Stimulated activated CD8-positive, alpha-beta memory T cell treated with anti-CD3 and anti-CD28 coated beads, Interleukin-4, amount 100 ng/mL, for 1 hour (primary cell): ENCODE measurements around the gene ITGA11.

Experiments used
- DNase-seq, 2 donors: peaks; one replicate each; pipeline ENCODE4 v3.0.0-alpha.2; 2020; ENCODE audit warnings: low read depth in 2 of 2, low spot score in 1 of 2

The ITGA11 gene

GRCh38 chr15:68334661-68335124 lies 97.3 kb downstream of the ITGA11 start:
- no peak for DNase-seq

DNA sequence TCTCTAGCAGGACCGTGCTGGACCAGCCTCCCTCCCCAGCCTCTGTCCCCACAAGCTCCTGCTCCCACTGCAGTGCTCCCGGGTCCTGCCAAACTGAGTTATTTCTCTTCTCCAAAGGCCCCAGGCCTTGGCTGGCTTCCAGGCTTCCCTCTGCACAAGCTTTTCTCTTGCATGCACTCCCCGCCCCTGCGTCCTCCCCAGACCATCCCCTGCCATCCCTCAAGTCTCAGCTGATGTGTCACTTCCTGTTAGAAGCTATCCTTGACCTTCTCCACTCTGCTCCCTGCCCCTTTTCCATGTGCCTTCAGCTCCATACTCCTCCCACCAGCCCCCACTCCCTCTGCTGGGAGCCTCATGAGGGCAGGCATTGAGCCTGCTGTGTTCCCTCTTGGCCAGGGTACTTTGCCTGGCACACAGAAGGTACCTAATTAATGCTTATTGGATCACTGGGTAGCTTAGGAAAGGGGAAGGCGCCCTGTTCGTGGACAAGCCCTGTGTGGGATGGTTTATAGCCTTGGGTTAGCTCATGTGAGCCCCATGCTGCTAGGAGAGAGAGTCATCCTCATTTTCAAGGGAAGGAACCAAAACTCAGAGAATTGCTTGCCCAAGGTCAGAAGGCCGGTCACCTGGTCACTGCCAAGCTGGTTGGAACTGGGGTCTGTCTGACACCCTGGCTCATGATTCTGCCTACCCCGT lies 98.0 kb downstream of the ITGA11 start:
- no peak for DNase-seq

- no peak for DNase-seq
Measured at GRCh38 chr15:68332266-68332665, 99.7 kb downstream of the ITGA11 start.

GRCh38 chr15:68330901-68331300 lies 101.1 kb downstream of the ITGA11 start:
- DNase-seq = no peak

DNA sequence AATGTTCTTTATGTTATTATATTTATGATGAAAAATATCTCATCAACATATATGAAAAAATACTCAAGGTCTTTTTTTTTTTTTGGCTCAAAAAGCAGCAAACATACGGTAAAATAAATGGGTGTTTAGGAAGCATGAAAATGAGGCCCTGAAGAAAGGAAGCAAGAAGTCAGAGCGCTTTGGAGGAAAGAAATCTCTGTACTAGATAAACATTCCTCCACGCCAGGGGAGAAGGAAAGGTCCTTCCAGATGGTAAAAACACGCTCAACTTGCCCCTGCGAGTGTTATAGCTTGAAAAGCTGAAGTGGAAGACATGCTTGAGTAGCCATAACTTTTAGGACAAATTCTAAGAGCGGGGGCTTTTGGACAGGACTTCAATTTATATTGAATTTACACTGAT lies 101.5 kb downstream of the ITGA11 start:
- no peak for DNase-seq

DNA sequence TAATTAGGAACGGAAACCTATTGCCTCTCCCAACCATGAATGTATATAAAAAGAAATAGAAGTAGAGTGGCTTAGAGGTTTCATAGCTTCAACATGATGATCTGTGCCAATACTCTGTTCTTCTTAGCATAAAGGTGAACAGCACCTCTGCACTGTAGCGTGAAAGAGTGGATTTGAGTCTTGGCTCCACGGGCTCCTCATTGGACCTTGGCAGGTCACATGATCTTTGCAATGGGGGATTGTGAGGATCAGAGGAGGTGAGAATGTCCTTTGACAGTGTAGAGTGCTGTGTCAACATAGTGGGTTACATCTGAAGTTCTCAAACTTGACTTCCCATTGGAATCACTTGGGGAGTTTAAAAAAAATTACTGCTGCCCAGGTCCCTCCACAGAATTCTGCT lies 103.0 kb downstream of the ITGA11 start:
- DNase-seq = no peak

- DNase-seq = no peak
Measured at GRCh38 chr15:68328443-68328842, 103.5 kb downstream of the ITGA11 start.

DNA sequence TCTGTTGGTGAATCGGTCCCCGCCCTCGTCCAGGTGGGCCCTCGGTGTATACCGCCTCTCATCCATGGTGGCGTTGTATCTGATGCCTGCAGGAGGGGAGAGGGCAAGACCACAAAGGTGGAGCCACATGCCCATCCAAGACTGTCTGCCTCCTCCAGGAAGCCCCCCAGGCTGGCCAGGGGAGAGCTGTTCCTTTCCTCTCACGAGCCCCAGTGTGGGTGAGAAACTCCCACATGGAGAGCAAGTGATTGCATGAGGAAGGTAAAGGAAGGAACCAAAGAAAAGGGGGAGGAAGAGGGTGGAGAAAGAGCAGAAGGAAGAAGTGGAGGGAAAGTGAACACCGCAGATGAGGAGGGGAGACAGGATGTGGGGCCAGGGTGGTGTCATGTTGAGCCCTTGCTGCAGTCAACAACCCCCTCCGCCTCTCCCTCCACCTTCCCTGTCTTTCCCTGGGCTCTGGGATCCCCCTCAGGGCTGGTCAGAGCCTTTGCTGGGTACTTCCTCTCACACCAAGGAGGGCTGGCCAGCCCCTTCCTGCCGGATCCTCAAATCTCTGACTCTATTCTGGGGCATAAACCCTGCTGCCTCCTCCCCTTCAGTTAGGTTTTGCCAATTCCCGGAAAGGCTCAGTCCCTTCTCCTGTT lies 105.1 kb downstream of the ITGA11 start:
- DNase-seq = no peak

DNA sequence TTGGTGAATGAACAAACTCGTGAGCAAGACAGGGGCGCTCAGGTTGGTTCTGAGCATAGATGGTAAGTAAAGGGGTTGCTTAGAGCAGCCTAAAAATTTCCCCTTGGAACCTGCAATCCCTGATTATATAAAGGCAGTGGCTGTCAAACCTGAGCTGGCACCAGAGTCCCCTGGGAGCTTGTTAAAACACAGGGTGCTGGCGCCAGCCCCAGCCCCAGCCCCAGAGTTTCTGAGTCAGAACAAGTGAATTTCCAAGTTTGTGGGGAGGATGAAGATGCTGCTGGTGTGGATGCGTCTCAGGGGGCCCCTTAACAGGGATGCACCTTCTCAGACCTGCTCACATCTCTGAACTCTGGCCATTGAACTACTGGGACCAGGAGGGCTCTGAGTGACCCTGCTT lies 106.2 kb downstream of the ITGA11 start:
- no peak for DNase-seq

DNA sequence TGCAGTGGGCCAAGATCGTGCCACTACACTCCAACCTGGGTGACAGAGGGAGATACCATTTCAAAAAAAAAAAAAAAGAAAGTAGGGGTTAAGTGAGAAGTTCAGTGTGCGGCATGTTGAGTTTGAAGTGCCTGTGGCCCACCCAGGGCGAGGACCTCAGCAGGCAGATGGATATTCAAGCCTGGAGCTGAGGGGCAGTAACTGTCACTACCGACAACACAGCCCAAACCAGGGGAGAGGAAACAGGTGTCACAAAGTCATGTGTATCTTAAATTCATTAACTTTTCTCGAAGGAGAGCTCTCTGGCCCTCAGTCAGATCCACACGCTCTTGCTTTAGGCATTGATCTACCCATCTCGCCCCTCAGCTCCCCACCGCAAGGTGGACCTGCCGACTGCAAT lies 109.2 kb downstream of the ITGA11 start:
- DNase-seq = no peak

GRCh38 chr15:68321229-68321628 lies 110.7 kb downstream of the ITGA11 start:
- no peak for DNase-seq

GRCh38 chr15:68319997-68320396 lies 112.0 kb downstream of the ITGA11 start:
- DNase-seq = no peak

GRCh38 chr15:68318931-68319909 lies 112.7 kb downstream of the ITGA11 start:
- no peak for DNase-seq

DNA sequence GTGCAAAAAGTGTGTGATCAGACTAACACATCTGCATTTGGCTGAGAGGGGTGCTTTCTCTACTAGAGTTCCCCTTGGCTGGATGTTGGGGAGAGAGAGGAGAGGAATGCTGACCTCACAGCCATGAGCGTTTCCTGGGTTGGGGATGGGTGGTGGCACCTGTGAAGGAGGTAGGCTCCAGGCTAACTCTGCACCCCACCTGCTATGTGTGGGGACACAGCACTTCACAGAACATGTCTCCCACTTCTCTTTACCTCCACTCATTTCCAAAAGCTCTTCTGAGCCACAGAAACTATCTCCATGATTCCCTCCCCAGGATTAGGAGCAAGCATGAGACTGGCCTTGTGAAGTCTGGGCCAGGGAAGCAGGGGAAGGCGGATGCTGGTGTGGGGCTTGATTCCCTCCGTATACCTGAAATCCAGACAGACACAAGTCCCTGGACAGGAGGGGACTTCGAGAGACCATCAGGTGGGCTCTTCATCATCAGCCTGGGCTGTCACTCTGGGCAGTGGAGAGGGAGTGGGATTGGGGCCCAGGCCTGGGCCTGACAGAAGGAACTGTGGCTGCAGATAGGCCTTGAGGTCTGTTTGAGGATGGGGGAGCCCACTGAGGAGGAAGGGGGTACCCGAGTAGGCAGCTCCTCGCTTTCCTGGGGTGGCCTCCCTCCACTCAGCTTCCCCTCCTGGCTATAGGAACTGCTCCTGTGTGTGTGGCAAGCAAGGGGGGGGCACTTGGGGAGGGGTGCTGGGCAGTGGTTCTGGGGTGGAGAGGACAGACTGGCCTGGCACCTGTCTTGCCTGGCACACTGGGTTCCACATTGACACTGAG lies 113.7 kb downstream of the ITGA11 start:
- DNase-seq = no peak

DNA sequence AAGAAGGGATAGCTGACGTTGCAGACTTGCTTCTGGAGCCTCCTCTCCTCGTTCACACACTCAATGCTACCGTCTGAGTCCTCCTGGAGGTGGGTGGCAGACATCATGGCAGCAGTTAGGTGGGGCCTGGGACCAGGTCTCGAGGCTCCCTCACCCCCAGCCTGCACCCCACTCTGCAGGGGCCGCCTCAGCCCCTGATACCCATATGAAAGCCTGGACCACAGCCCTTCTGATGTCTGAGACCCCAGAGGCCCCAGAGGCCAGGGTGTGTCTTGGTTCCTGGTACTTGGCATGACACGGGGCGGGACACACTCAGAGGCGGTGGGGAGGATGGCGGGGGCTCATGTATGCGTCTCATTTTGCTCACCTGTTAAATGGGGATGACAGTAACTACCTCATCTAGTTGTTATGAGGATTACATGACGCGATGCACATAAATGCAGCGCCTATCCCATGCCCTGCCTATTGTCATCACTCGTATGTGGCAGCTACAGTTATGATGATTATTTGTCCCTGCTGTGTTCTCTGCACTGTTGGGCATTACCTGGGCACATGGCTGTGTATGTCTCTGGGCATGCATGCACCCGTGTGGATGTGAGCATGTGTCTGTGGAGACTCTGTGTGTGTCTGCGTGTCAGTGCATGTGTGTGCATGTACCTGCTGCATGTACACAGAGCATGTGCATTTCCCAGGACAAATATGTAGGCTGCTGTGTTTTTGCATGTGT lies 114.5 kb downstream of the ITGA11 start:
- DNase-seq = no peak

GRCh38 chr15:68316061-68316804 lies 115.7 kb downstream of the ITGA11 start:
- no peak for DNase-seq

- DNase-seq = no peak
Measured at GRCh38 chr15:68315495-68316031, 116.4 kb downstream of the ITGA11 start.

GRCh38 chr15:68315035-68315434 lies 116.9 kb downstream of the ITGA11 start:
- DNase-seq = no peak

- DNase-seq = no peak
Measured at GRCh38 chr15:68314563-68314962, 117.4 kb downstream of the ITGA11 start.
